SK-N-SH treated with all-trans-retinoic acid at 6 μM for 48 hours (cell line): ENCODE data around the gene OR13D1.

Experiments used
- ARNTL ChIP-seq: fragments of 450-650 bp; formaldehyde crosslinking; IDR thresholded peaks from 2 replicates; pipeline ENCODE4 v1.5.0; 2020; ENCODE audit warnings: low read depth, mild to moderate bottlenecking, moderate library complexity, borderline replicate concordance
- BACH2 ChIP-seq: fragments of 250-450 bp; sonication (Bioruptor Pico); IDR thresholded peaks from 2 replicates; pipeline ENCODE4 v1.9.0; 2021; ENCODE audit warnings: mild to moderate bottlenecking, borderline replicate concordance
- CREB5 ChIP-seq: fragments of 250-450 bp; sonication (Bioruptor Pico); IDR thresholded peaks from 2 replicates; pipeline ENCODE4 v1.5.1; 2020; ENCODE audit warnings: low read depth, mild to moderate bottlenecking, moderate library complexity
- CSDC2 ChIP-seq: fragments of 250-450 bp; sonication (Bioruptor Pico); IDR thresholded peaks from 2 replicates; pipeline ENCODE4 v1.5.0; 2020; ENCODE audit warnings: mild to moderate bottlenecking, moderate library complexity
- ESRRG ChIP-seq: fragments of 250-450 bp; sonication (Bioruptor Pico); IDR thresholded peaks from 2 replicates; pipeline ENCODE4 v1.6.1; 2021; ENCODE audit warnings: mild to moderate bottlenecking
- OSR1 ChIP-seq: fragments of 250-450 bp; sonication (Bioruptor Pico); IDR thresholded peaks from 2 replicates; pipeline ENCODE4 v1.8.0; 2022; ENCODE audit warnings: moderate library complexity, mild to moderate bottlenecking, inconsistent platforms
- POU6F1 ChIP-seq: fragments of 250-450 bp; sonication (Bioruptor Pico); IDR thresholded peaks from 2 replicates; pipeline ENCODE4 v1.8.0; 2021; ENCODE audit warnings: low read depth, mild to moderate bottlenecking, moderate library complexity, borderline replicate concordance
- TCF4 ChIP-seq: fragments of 250-450 bp; sonication (Bioruptor Pico); IDR thresholded peaks from 2 replicates; pipeline ENCODE4 v1.8.0; 2021; ENCODE audit warnings: mild to moderate bottlenecking, moderate library complexity, borderline replicate concordance
- ZC3H10 ChIP-seq: fragments of 250-450 bp; sonication (Bioruptor Pico); IDR thresholded peaks from 2 replicates; pipeline ENCODE4 v1.5.1; 2021; ENCODE audit warnings: mild to moderate bottlenecking, moderate library complexity
- ZFP3 ChIP-seq: fragments of 250-450 bp; sonication (Bioruptor Pico); IDR thresholded peaks from 2 replicates; pipeline ENCODE4 v1.5.0; 2020; ENCODE audit warnings: mild to moderate bottlenecking, moderate library complexity
- ZFP30 ChIP-seq: fragments of 450-650 bp; formaldehyde crosslinking; IDR thresholded peaks from 2 replicates; pipeline ENCODE4 v1.5.0; 2022; ENCODE audit warnings: mild to moderate bottlenecking, moderate library complexity
- ZNF565 ChIP-seq: fragments of 450-650 bp; formaldehyde crosslinking; conservative IDR thresholded peaks from 2 replicates; pipeline ENCODE4 v1.5.0; 2020; ENCODE audit warnings: low read depth, mild to moderate bottlenecking, moderate library complexity
- ZNF70 ChIP-seq: fragments of 450-650 bp; formaldehyde crosslinking; IDR thresholded peaks from 2 replicates; pipeline ENCODE4 v1.5.0; 2020; ENCODE audit warnings: mild to moderate bottlenecking, moderate library complexity
- TF ChIP-seq, protein P1 (sequence below): fragments of 250-450 bp; sonication (Bioruptor Pico); IDR thresholded peaks from 2 replicates; pipeline ENCODE4 v1.8.0; 2020; ENCODE audit warnings: mild to moderate bottlenecking, moderate library complexity, borderline replicate concordance

DNA sequence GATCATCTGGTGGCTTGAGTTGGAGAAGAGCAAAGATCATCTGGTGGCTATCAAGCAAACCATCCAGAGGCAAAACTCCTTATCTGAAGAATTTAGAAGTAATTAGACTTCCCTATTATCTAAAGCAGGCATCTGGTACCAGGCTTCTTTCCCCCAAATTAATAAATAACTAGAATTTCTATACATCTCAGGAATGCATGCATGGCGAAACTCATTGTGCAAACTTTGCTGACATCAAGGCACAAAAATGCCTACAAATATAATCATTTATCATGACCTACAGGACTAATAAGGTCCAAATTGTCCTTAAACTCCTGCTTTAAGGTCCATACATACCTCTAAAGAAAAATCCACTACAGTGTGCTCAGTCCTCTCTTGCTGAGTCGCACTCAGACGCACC, 6.0 kb downstream of the OR13D1 start:
- no peak for TF ChIP-seq ARNTL (CRISPR knock-in tag)
- TF ChIP-seq TCF4 (CRISPR knock-in tag) = no peak
- TF ChIP-seq ZFP3 (CRISPR knock-in tag) = no peak
- TF ChIP-seq POU6F1 (CRISPR knock-in tag) = no peak
- TF ChIP-seq ZC3H10 (CRISPR knock-in tag) = no peak
- no peak for TF ChIP-seq CREB5 (CRISPR knock-in tag)
- TF ChIP-seq ZFP30 (CRISPR knock-in tag) = no peak
- TF ChIP-seq OSR1 (CRISPR knock-in tag) = no peak
- no peak for TF ChIP-seq ZNF565 (CRISPR knock-in tag)
- no peak for TF ChIP-seq BACH2 (CRISPR knock-in tag)
- no peak for TF ChIP-seq ESRRG (CRISPR knock-in tag)
- no peak for TF ChIP-seq ZNF70 (CRISPR knock-in tag)
- no peak for TF ChIP-seq CSDC2
- TF ChIP-seq, protein P1, sequence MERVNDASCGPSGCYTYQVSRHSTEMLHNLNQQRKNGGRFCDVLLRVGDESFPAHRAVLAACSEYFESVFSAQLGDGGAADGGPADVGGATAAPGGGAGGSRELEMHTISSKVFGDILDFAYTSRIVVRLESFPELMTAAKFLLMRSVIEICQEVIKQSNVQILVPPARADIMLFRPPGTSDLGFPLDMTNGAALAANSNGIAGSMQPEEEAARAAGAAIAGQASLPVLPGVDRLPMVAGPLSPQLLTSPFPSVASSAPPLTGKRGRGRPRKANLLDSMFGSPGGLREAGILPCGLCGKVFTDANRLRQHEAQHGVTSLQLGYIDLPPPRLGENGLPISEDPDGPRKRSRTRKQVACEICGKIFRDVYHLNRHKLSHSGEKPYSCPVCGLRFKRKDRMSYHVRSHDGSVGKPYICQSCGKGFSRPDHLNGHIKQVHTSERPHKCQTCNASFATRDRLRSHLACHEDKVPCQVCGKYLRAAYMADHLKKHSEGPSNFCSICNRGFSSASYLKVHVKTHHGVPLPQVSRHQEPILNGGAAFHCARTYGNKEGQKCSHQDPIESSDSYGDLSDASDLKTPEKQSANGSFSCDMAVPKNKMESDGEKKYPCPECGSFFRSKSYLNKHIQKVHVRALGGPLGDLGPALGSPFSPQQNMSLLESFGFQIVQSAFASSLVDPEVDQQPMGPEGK (CRISPR knock-in tag) = no peak
